ENCODE measurements around the gene TRMT2B.

- TF ChIP-seq EZH2 (IDR thresholded peaks at IDR 0.05; ENCODE audit: low read depth, unreplicated experiment): no peak
- TF ChIP-seq CTCF (conservative IDR thresholded peaks at IDR 0.05; ENCODE audit: low read depth in 2 of 2): no peak
- TF ChIP-seq POLR2AphosphoS5 (IDR thresholded peaks at IDR 0.05; ENCODE audit: low read depth): no peak
- TF ChIP-seq STAT1 (IDR thresholded peaks at IDR 0.05; ENCODE audit: unreplicated experiment): no peak
- no peak for TF ChIP-seq REST (IDR thresholded peaks at IDR 0.05; ENCODE audit: unreplicated experiment)
- no peak for TF ChIP-seq EZH2phosphoT487 (IDR thresholded peaks at IDR 0.05; ENCODE audit: unreplicated experiment)
- no peak for TF ChIP-seq ZNF114 (CRISPR knock-in tag; IDR thresholded peaks at IDR 0.05)
- TF ChIP-seq CREB1 (CRISPR knock-in tag; IDR thresholded peaks at IDR 0.05; ENCODE audit: low read depth): no peak
These were observed 14.7 kb downstream of the TRMT2B start for GRCh38 chrX:101037231-101037630.
